GM19324 (cell line): Measurements from ENCODE around the gene MB.

Experiments
- ATAC-seq: cut with Tn5 transposase; IDR thresholded peaks from one replicate; pipeline ENCODE4 v1.9.1; 2021; ENCODE audit warnings: mild to moderate bottlenecking, moderate library complexity; ENCODE audit not compliant: unreplicated experiment, low FRiP score

The MB gene

DNA sequence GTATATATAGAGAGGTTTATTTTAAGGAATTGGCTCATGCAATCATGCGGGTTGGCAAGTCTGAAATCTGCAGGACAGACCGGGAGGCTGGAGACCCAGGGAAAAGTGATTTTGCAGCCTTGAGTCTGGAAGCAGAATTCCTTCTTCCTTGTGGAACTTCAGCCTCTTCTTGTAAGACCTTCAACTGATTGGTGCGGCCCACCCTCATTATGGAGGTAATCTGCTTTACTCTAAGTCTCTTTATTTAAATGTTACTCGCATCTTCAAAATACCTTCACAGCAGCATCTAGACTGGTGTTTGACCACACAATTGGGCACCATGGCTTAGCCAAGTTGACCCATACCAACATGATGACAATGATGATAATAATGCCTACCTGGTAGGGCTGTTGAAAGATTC, 17.8 kb downstream of the MB start:
- no peak for ATAC-seq

DNA sequence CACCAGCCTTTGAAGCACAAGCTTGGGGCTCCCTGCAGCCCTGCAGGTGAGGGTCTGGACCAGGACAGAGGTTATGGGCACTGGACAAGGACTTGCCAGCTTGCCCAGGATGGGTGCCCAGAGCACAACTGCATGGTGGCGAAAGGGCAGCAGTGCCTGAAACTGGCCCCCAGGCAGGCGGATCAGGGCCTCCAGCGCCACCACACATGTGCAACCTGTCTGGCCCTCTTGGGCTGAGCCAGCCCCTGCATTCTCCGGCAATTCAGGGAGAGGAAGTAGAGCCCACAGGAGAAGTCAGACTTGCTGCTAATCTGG, 18.8 kb downstream of the MB start:
- no peak for ATAC-seq

DNA sequence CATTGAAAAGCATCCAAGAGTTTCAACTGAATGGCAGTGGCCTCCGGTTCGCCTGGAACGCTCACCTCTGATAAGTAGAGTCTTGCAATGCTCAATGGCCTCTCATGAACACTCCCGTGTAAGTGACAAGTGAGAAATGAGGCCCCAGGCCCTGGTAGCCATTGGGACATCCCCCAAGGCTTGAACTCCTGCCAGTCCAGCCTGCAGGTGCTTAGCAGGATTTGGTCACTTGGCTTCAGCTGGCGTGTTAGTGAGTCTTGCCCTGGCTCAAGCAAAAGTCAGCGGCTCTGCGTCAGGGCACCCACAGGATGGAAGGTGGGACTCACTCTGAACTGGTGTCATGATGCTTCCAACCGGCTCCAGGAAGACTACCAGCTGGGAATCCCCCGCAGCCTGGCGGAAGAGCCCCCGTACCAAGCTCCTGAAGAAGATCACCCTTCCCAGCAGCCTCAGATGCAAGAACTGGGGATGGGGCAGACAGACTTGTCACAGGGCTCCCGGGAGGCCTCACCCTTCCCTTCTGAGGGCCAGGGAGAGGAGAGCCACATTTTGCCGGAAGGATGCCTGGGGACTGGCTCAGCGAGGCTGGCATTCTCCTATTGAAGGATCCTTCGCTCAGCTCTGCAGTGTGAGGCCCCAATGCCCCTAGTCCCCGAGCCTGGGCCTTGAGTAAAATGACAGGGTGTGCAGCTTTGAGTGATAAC, 19.3 kb downstream of the MB start:
- no peak for ATAC-seq

- ATAC-seq = no peak
Measured at GRCh38 chr22:35596821-35597220, 20.3 kb downstream of the MB start.

GRCh38 chr22:35594686-35595085, 22.4 kb downstream of the MB start:
- ATAC-seq = no peak

- no peak for ATAC-seq
Measured at GRCh38 chr22:35593891-35594470, 23.1 kb downstream of the MB start.

DNA sequence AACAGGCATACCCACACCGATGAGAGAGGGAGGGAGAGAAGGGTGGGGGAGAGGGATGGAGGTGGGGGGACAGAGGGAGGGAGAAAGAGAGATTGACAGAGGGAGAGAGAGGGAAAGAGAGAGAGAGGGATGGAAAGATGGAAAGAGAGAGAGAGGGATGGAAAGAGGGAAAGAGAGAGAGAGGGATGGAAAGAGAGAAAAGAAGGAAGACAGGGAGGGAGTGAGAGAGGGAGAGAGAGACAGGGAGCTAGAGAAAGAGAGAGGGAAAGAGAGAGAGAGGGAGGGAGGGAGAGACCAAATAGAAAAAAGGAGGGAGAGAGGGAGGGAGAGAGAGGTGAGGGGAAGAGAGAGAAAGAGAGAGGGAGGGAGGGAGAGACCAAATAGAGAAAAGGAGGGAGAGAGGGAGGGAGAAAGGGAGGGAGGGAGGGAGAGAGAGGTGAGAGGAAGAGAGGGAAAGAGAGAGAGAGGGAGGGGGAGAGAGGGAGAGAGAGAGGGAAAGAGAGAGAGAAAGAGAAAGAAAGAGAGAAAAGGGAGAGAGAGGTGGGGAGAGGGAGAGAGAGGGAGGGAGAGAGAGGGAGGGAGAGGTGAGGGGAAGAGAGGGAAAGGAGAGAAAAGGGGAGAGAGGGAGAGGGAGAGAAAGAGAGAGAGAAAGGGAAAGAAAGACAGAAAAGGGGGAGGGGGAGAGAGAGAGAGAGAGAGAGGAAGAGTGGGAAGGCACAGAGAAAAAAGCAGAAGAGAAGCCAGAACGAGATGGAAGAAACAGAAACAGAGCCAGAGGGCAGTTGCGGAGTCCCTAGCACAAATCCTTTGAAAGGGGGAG, 23.8 kb downstream of the MB start:
- no peak for ATAC-seq

GRCh38 chr22:35592418-35592967, 24.6 kb downstream of the MB start:
- no peak for ATAC-seq

DNA sequence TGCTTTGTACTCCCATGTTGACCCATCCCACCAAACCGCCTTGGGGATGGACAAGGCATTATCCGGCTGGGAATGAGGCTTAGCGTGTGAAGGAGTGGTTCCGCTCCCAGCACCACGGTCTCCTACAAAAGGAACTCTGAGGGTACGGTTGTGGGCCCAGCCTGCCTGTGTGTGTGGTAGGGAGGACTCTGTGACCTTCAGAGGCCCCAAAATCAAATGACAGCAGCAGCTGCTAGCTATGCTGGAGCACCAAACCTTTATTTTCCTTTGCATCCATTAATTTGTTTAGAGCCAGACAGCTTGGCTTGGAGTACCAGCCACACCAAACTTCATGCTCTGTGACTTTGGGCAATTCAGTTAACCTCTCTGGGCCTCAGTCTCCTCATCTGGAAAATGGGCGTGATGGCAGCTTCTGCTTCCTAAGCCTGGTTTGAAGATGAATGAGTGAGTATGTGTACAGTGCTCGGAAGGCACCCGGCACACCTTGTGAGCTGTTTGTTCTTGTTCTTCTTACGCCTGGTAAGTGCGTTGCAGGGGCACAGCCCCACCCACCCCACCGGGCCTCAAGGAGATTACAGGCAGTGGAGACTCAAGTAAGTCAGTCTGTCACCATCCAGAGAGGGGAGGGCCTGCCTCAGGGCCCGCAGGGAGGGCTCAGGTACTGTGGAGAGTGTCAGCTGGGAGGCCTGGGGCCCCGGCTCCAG, 25.3 kb downstream of the MB start:
- ATAC-seq = no peak

GRCh38 chr22:35590634-35591295, 26.4 kb downstream of the MB start:
- ATAC-seq = no peak

GRCh38 chr22:35589756-35590093, 27.4 kb downstream of the MB start:
- ATAC-seq = no peak

DNA sequence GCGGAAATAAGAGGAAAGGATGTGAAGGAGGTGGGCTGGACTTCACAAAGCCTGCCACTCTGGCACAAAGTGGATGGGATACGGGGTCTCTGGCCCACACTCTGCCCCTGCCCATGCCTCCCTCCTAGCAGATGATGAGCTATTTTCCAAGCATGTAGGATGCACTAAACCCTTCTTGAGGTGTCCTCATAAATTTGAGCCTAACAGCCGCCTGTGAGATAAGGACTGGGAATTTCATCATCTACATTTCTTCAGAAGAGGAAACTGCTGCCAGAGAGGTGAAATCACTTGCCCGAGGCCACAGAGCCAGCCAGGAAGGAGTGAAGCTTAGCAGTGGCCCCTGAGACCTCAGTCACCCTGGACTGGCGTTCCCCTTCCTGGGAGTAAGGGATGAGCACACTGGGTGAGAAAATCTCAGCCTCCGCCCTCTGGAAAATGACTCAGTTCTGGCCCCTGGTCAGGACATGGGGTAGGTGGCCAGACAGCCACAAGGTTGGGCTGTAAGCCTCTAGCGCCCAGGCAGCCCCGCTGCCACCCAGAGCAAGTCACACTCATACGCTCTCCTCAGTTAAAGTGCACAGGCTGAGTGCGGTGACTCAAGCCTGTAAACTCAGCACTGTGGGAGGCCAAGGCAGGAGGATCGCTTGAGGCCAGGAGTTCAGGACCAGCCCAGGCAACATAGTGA, 27.9 kb downstream of the MB start:
- no peak for ATAC-seq

GRCh38 chr22:35587896-35588295, 29.2 kb downstream of the MB start:
- no peak for ATAC-seq

- ATAC-seq = no peak
Measured at GRCh38 chr22:35587447-35587870, 29.7 kb downstream of the MB start.

DNA sequence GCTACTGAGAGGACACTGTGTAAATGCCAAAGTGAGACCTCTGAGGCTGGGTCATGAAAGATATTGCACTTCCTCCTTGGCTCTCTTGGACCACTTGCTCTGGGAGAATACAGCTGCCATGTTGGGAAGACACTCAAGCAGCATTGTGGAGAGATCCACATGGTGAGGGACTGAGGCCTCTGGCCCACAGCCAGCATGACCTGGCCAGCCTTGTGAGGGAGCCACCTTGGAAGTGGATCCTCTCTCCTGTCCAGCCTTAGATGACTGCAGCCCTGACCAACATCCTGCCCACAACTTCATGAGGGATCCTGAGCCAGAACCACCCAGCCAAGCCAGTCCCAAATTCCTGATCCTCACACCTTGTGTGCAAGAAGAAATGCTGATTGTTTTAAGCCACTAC, 30.4 kb downstream of the MB start:
- no peak for ATAC-seq

DNA sequence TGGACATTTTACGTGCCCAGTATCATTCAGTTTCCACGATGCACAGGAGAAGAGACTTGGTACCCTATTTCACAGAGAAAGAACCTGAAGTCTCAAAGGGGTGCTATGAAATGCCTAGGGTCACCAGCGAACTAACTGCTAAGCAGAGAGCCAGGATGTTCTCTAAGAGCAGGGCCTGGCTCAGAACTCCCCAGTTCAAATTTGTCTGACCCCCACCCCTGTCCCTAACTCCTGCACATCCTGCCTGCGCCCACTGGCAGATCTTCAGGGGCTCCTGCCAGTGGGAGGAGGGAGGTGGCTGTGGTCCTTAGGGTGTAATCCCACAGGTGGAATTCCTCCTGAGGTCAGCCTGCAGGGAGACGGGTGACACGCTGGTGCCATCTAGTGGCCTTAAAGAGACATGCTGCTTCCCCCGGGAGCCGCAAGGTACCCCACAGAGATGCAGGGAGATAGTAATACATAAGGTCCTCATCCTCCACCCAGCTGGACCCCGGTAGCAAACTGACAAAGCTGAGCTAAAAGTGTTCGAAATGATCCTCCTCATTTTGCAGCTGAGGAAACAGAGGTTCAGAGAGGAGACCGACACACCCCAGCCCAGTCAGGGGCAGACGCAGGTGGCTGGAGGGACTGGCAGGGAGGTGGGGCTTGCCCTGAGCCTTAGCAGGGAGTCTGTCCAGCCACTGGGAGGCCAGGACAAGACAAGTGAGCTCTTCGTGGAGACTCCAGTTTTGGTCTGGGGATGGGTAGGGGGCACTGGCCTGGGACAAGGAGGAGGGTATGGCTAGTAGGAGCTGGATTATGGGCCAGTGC, 34.1 kb downstream of the MB start:
- ATAC-seq = no peak

DNA sequence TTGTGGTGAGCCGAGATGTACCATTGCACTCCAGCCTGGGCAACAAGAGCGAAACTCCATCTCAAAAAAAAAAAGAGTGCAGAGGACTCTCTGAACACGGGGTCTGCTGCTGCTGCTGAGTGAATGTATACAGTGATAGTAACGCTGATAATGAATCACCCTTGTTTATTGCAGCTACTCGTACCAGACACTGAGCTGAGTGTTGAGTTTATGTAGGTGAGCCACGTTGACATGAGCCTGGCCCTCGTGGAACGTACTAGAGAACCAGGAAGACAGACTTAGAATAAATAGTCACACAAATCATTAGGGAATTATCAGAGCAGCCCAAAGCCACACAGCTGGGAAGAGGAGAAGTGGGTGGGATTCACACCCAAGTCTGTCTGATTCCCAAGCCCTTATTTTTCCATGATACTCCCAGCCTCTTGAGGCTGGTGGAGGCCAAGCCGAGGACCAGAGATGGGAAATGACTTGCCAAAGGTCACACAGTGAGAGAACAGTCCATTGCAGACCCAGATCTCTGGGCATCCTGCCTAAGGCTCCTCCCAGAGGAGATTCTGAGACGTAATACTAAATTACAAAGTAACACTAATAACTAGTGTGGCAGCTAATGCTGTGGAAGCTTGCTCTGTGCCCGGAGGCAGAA, 34.8 kb downstream of the MB start:
- ATAC-seq = no peak

DNA sequence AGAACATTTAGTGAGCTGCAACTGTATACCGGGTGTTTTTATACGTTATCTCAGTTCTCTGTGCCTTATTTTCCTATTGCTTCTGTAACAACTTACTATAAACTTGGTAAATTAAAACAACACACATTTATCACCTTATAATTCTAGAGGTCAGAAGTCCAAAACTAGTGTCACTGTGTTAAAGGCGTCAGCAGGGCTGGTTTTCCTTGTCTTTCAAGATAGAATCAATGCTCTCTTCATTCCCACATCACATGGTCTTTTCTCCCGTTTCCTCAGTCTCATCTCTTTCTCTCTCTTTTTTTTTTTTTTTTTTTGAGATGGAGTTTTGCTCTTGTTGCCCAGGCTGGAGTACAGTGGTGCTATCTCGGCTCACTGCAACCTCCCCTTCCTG, 36.1 kb downstream of the MB start:
- no peak for ATAC-seq
